ENCODE results near the gene HTRA3. TPM values are rescaled to one million over a fixed set of nuclear protein-coding genes. Genes with fewer than 3 reads are reported as not detected.

HTRA3 gene
- total RNA-seq, 1 experiment from 2014 or later, result not detected

- DNase-seq (ENCODE audit: low spot score), result no peak
Measured at GRCh38 chr4:8266508-8266907, 3.0 kb upstream of the HTRA3 start.

- peak; percentile 75 for DNase-seq (ENCODE audit: low spot score)
Measured at GRCh38 chr4:8267077-8267476, 2.5 kb upstream of the HTRA3 start.

- no peak for DNase-seq (ENCODE audit: low spot score)
Measured at GRCh38 chr4:8268211-8268610, 1.3 kb upstream of the HTRA3 start.

- DNase-seq (ENCODE audit: low spot score), result no peak
Measured at GRCh38 chr4:8268901-8269534, 536 bp upstream of the HTRA3 start.

GRCh38 chr4:8270418-8270771, 841 bp downstream of the HTRA3 start:
- no peak for DNase-seq (ENCODE audit: low spot score)

- DNase-seq (ENCODE audit: low spot score), result no peak
Measured at GRCh38 chr4:8270912-8271815, 1.6 kb downstream of the HTRA3 start.

- DNase-seq (ENCODE audit: low spot score), result no peak
Measured at GRCh38 chr4:8271821-8272220, 2.3 kb downstream of the HTRA3 start.

GRCh38 chr4:8272472-8273428, 3.2 kb downstream of the HTRA3 start:
- DNase-seq (ENCODE audit: low spot score), result no peak

- DNase-seq (ENCODE audit: low spot score), result no peak
Measured at GRCh38 chr4:8273450-8273849, 3.9 kb downstream of the HTRA3 start.

- no peak for DNase-seq (ENCODE audit: low spot score)
Measured at GRCh38 chr4:8274066-8274652, 4.6 kb downstream of the HTRA3 start.

GRCh38 chr4:8274765-8275547, 5.4 kb downstream of the HTRA3 start:
- DNase-seq (ENCODE audit: low spot score), result peak; percentile 5

- DNase-seq (ENCODE audit: low spot score), result no peak
Measured at GRCh38 chr4:8275548-8275910, 6.0 kb downstream of the HTRA3 start.

GRCh38 chr4:8276358-8277240, 7.0 kb downstream of the HTRA3 start:
- DNase-seq (ENCODE audit: low spot score), result no peak

GRCh38 chr4:8277356-8278008, 7.9 kb downstream of the HTRA3 start:
- DNase-seq (ENCODE audit: low spot score), result no peak

- no peak for DNase-seq (ENCODE audit: low spot score)
Measured at GRCh38 chr4:8278009-8278395, 8.4 kb downstream of the HTRA3 start.

- no peak for DNase-seq (ENCODE audit: low spot score)
Measured at GRCh38 chr4:8278421-8279287, 9.1 kb downstream of the HTRA3 start.

- no peak for DNase-seq (ENCODE audit: low spot score)
Measured at GRCh38 chr4:8279321-8280157, 10.0 kb downstream of the HTRA3 start.
